Measurements from ENCODE around the gene TFCP2L1.
"Not testable (repeated sequence)": the region's sequence is repeated elsewhere in the genome, so short reads cannot be mapped to it uniquely, and the experiment has no call there.

The TFCP2L1 gene

GRCh38 chr2:121284463-121285449 is at the start of gene TFCP2L1:
Gene TFCP2L1 (minus strand): TSS chr2:121285202. CDS start chr2:121285109, 93 bp downstream.
- peak in 1 of 2 donors; percentile 17 for DNase-seq (ENCODE audit: low read depth in 2 of 2)

GRCh38 chr2:121333834-121334558 is 49.0 kb upstream of the TFCP2L1 start:
- no peak for DNase-seq (ENCODE audit: low read depth in 2 of 2)

GRCh38 chr2:121333231-121333630 is 48.2 kb upstream of the TFCP2L1 start:
- DNase-seq (ENCODE audit: low read depth in 2 of 2): no peak

GRCh38 chr2:121331324-121331723 is 46.3 kb upstream of the TFCP2L1 start:
- not testable (repeated sequence) for DNase-seq (ENCODE audit: low read depth in 2 of 2)

- DNase-seq (ENCODE audit: low read depth in 2 of 2): no peak
Observed at GRCh38 chr2:121330921-121331320, 45.9 kb upstream of the TFCP2L1 start.

GRCh38 chr2:121329786-121330185 is 44.8 kb upstream of the TFCP2L1 start:
- no peak for DNase-seq (ENCODE audit: low read depth in 2 of 2)

GRCh38 chr2:121326628-121327027 is 41.6 kb upstream of the TFCP2L1 start:
- DNase-seq (ENCODE audit: low read depth in 2 of 2): no peak

GRCh38 chr2:121324601-121325000 is 39.6 kb upstream of the TFCP2L1 start:
- no peak for DNase-seq (ENCODE audit: low read depth in 2 of 2)

GRCh38 chr2:121321476-121321875 is 36.5 kb upstream of the TFCP2L1 start:
- no peak for DNase-seq (ENCODE audit: low read depth in 2 of 2)

- no peak for DNase-seq (ENCODE audit: low read depth in 2 of 2)
Observed at GRCh38 chr2:121319941-121320340, 34.9 kb upstream of the TFCP2L1 start.

GRCh38 chr2:121316986-121317385 is 32.0 kb upstream of the TFCP2L1 start:
- no peak for DNase-seq (ENCODE audit: low read depth in 2 of 2)

- not testable (repeated sequence) for DNase-seq (ENCODE audit: low read depth in 2 of 2)
Observed at GRCh38 chr2:121313701-121314100, 28.7 kb upstream of the TFCP2L1 start.

- no peak for DNase-seq (ENCODE audit: low read depth in 2 of 2)
Observed at GRCh38 chr2:121309801-121310200, 24.8 kb upstream of the TFCP2L1 start.

- no peak for DNase-seq (ENCODE audit: low read depth in 2 of 2)
Observed at GRCh38 chr2:121309323-121309722, 24.3 kb upstream of the TFCP2L1 start.

GRCh38 chr2:121307048-121307447 is 22.0 kb upstream of the TFCP2L1 start:
- DNase-seq (ENCODE audit: low read depth in 2 of 2): no peak

GRCh38 chr2:121304941-121305340 is 19.9 kb upstream of the TFCP2L1 start:
- no peak for DNase-seq (ENCODE audit: low read depth in 2 of 2)

- no peak for DNase-seq (ENCODE audit: low read depth in 2 of 2)
Observed at GRCh38 chr2:121303531-121304263, 18.7 kb upstream of the TFCP2L1 start.

GRCh38 chr2:121301190-121301589 is 16.2 kb upstream of the TFCP2L1 start:
- not testable (repeated sequence) for DNase-seq (ENCODE audit: low read depth in 2 of 2)

GRCh38 chr2:121298476-121298875 is 13.5 kb upstream of the TFCP2L1 start:
- DNase-seq (ENCODE audit: low read depth in 2 of 2): no peak

GRCh38 chr2:121297866-121298265 is 12.9 kb upstream of the TFCP2L1 start:
- DNase-seq (ENCODE audit: low read depth in 2 of 2): not testable (repeated sequence)

- no peak for DNase-seq (ENCODE audit: low read depth in 2 of 2)
Observed at GRCh38 chr2:121297217-121297830, 12.3 kb upstream of the TFCP2L1 start.
